IPS-20b (cell line): Measurements from ENCODE around the gene SMPD3.

Experiments
- H3K27ac ChIP-seq: one replicate; pipeline ENCODE4 v1.5.1; 2013; ENCODE audit warnings: low read length
- H3K27me3 ChIP-seq: 2 replicates; pipeline ENCODE4 v1.6.1; 2013; ENCODE audit warnings: mild to moderate bottlenecking, low read length, inconsistent platforms; ENCODE audit not compliant: insufficient read depth
- H3K36me3 ChIP-seq: 2 replicates; pipeline ENCODE4 v1.6.1; 2013; ENCODE audit warnings: low read depth, mild to moderate bottlenecking, inconsistent platforms, low read length, moderate library complexity; ENCODE audit not compliant: insufficient read depth
- H3K4me1 ChIP-seq: 2 replicates; pipeline ENCODE4 v1.6.1; 2013; ENCODE audit warnings: mild to moderate bottlenecking, control low read depth, inconsistent platforms, low read length, moderate library complexity; ENCODE audit not compliant: insufficient read depth
- H3K4me3 ChIP-seq: 2 replicates; pipeline ENCODE4 v1.5.1; 2013; ENCODE audit warnings: mild to moderate bottlenecking, low read length, inconsistent platforms
- H3K9ac ChIP-seq: 2 replicates; pipeline ENCODE4 v1.6.1; 2013; ENCODE audit warnings: low read depth, mild to moderate bottlenecking, inconsistent platforms, low read length, moderate library complexity
- H3K9me3 ChIP-seq: 2 replicates; pipeline ENCODE4 v1.6.1; 2013; ENCODE audit warnings: mild to moderate bottlenecking, low read depth, low read length, inconsistent platforms; ENCODE audit not compliant: insufficient read depth

SMPD3 gene

GRCh38 chr16:68387301-68387700 lies 61.0 kb downstream of the SMPD3 start:
- H3K4me3 ChIP-seq: no peak overlapping the region
- H3K27ac ChIP-seq: no peak overlapping the region

GRCh38 chr16:68386628-68387027 lies 61.7 kb downstream of the SMPD3 start:
- no peak overlapping the region for H3K27ac ChIP-seq
- peaks cover 10% of the 10 kb centered on the region for H3K4me1 ChIP-seq
- no peaks in the 10 kb centered on the region for H3K27me3 ChIP-seq
- H3K9ac ChIP-seq: no peak overlapping the region
- no peaks in the 10 kb centered on the region for H3K9me3 ChIP-seq
- no peaks in the 10 kb centered on the region for H3K36me3 ChIP-seq
- no peak overlapping the region for H3K4me3 ChIP-seq

More at GRCh38 chr16:68387301-68387700, 61.0 kb downstream of the SMPD3 start:
- no peaks in the 10 kb centered on the region for H3K9me3 ChIP-seq
- H3K27me3 ChIP-seq: no peaks in the 10 kb centered on the region
- H3K9ac ChIP-seq: no peak overlapping the region
- no peaks in the 10 kb centered on the region for H3K36me3 ChIP-seq
- peaks cover 10% of the 10 kb centered on the region for H3K4me1 ChIP-seq

GRCh38 chr16:68385371-68385770 lies 62.9 kb downstream of the SMPD3 start:
- Histone ChIP-seq H3K9me3 (no peaks in the 10 kb centered on the region), H3K9ac (no peak overlapping the region), H3K4me3 (no peak overlapping the region), H3K27me3 (no peaks in the 10 kb centered on the region), H3K27ac (no peak overlapping the region), H3K36me3 (no peaks in the 10 kb centered on the region), H3K4me1 (peaks cover 10% of the 10 kb centered on the region)

GRCh38 chr16:68384288-68385161 lies 63.8 kb downstream of the SMPD3 start:
- no peaks in the 10 kb centered on the region for H3K36me3 ChIP-seq
- H3K4me1 ChIP-seq: peaks cover 10% of the 10 kb centered on the region

GRCh38 chr16:68383858-68384257 lies 64.5 kb downstream of the SMPD3 start:
- no peaks in the 10 kb centered on the region for H3K9me3 ChIP-seq
- no peaks in the 10 kb centered on the region for H3K27me3 ChIP-seq
- no peak overlapping the region for H3K27ac ChIP-seq
- no peak overlapping the region for H3K9ac ChIP-seq
- H3K4me3 ChIP-seq: no peak overlapping the region
- peaks cover 10% of the 10 kb centered on the region for H3K4me1 ChIP-seq
- H3K36me3 ChIP-seq: no peaks in the 10 kb centered on the region

More at GRCh38 chr16:68384288-68385161, 63.8 kb downstream of the SMPD3 start:
- Histone ChIP-seq H3K27ac (no peak overlapping the region), H3K27me3 (no peaks in the 10 kb centered on the region), H3K9ac (no peak overlapping the region), H3K9me3 (no peaks in the 10 kb centered on the region), H3K4me3 (no peak overlapping the region)

- no peaks in the 10 kb centered on the region for H3K36me3 ChIP-seq
- H3K9ac ChIP-seq: no peak overlapping the region
- no peak overlapping the region for H3K4me3 ChIP-seq
- no peaks in the 10 kb centered on the region for H3K27me3 ChIP-seq
- H3K4me1 ChIP-seq: peaks cover 10% of the 10 kb centered on the region
- H3K9me3 ChIP-seq: no peaks in the 10 kb centered on the region
- no peak overlapping the region for H3K27ac ChIP-seq
Observed at GRCh38 chr16:68382296-68382718, 66.0 kb downstream of the SMPD3 start.

- no peak overlapping the region for H3K27ac ChIP-seq
Observed at GRCh38 chr16:68381363-68381724, 67.0 kb downstream of the SMPD3 start.

GRCh38 chr16:68380676-68381362 lies 67.5 kb downstream of the SMPD3 start:
- H3K36me3 ChIP-seq: no peaks in the 10 kb centered on the region
- H3K27ac ChIP-seq: no peak overlapping the region
- no peaks in the 10 kb centered on the region for H3K9me3 ChIP-seq
- peaks cover 10% of the 10 kb centered on the region for H3K4me1 ChIP-seq
- no peak overlapping the region for H3K9ac ChIP-seq
- no peak overlapping the region for H3K4me3 ChIP-seq
- no peaks in the 10 kb centered on the region for H3K27me3 ChIP-seq

More at GRCh38 chr16:68381363-68381724, 67.0 kb downstream of the SMPD3 start:
- H3K36me3 ChIP-seq: no peaks in the 10 kb centered on the region
- H3K9ac ChIP-seq: no peak overlapping the region
- H3K27me3 ChIP-seq: no peaks in the 10 kb centered on the region
- H3K9me3 ChIP-seq: no peaks in the 10 kb centered on the region
- no peak overlapping the region for H3K4me3 ChIP-seq
- H3K4me1 ChIP-seq: peaks cover 10% of the 10 kb centered on the region

GRCh38 chr16:68380348-68380670 lies 68.0 kb downstream of the SMPD3 start:
- peaks cover 10% of the 10 kb centered on the region for H3K4me1 ChIP-seq

GRCh38 chr16:68379472-68380347 lies 68.6 kb downstream of the SMPD3 start:
- H3K36me3 ChIP-seq: no peaks in the 10 kb centered on the region
- peaks cover 8% of the 10 kb centered on the region; the same call in 1 of the 2 replicates for H3K4me1 ChIP-seq
- H3K9me3 ChIP-seq: no peaks in the 10 kb centered on the region
- H3K27ac ChIP-seq: no peak overlapping the region
- H3K27me3 ChIP-seq: no peaks in the 10 kb centered on the region
- H3K9ac ChIP-seq: no peak overlapping the region
- H3K4me3 ChIP-seq: no peak overlapping the region

More at GRCh38 chr16:68380348-68380670, 68.0 kb downstream of the SMPD3 start:
- Histone ChIP-seq H3K27me3 (no peaks in the 10 kb centered on the region), H3K4me3 (no peak overlapping the region), H3K27ac (no peak overlapping the region), H3K36me3 (no peaks in the 10 kb centered on the region), H3K9ac (no peak overlapping the region), H3K9me3 (no peaks in the 10 kb centered on the region)
